Stimulated activated CD8-positive, alpha-beta memory T cell treated with anti-CD3 and anti-CD28 coated beads, Interleukin-4, amount 100 ng/mL, for 48 hours (primary cell): ENCODE measurements around the gene C4BPA.

ENCODE experiments used
- DNase-seq: peaks from one replicate; pipeline ENCODE4 v3.0.0-alpha.2; 2020

The C4BPA gene

GRCh38 chr1:207077470-207078377, 26.3 kb upstream of the C4BPA start:
- peak; percentile 70 for DNase-seq

- DNase-seq: no peak
These were observed 25.4 kb upstream of the C4BPA start for GRCh38 chr1:207078578-207079132.

GRCh38 chr1:207079706-207080241, 24.3 kb upstream of the C4BPA start:
- no peak for DNase-seq

GRCh38 chr1:207081088-207081487, 22.9 kb upstream of the C4BPA start:
- no peak for DNase-seq

- DNase-seq: no peak
These were observed 22.2 kb upstream of the C4BPA start for GRCh38 chr1:207081806-207082205.

- no peak for DNase-seq
These were observed 19.8 kb upstream of the C4BPA start for GRCh38 chr1:207084232-207084631.

- DNase-seq: peak; percentile 54
These were observed 19.3 kb upstream of the C4BPA start for GRCh38 chr1:207084701-207085180.

- DNase-seq: no peak
These were observed 18.1 kb upstream of the C4BPA start for GRCh38 chr1:207085887-207086286.

GRCh38 chr1:207088161-207088560, 15.9 kb upstream of the C4BPA start:
- DNase-seq: no peak

GRCh38 chr1:207088701-207089626, 15.1 kb upstream of the C4BPA start, which contains the start of gene C4BPB:
Gene C4BPB (plus strand): TSS chr1:207088860. CDS start chr1:207089532, 672 bp downstream.
- DNase-seq: no peak

GRCh38 chr1:207089627-207090355, 14.2 kb upstream of the C4BPA start:
- no peak for DNase-seq

- DNase-seq: no peak
These were observed 12.7 kb upstream of the C4BPA start for GRCh38 chr1:207091200-207091908.

GRCh38 chr1:207093944-207094343, 10.1 kb upstream of the C4BPA start:
- no peak for DNase-seq

GRCh38 chr1:207097871-207098324, 6.1 kb upstream of the C4BPA start:
- peak; percentile 41 for DNase-seq

GRCh38 chr1:207101720-207102119, 2.3 kb upstream of the C4BPA start:
- DNase-seq: no peak

GRCh38 chr1:207102146-207102545, 1.9 kb upstream of the C4BPA start:
- DNase-seq: no peak

GRCh38 chr1:207102659-207103058, 1.4 kb upstream of the C4BPA start:
- DNase-seq: no peak

- DNase-seq: no peak
These were observed 5.0 kb downstream of the C4BPA start for GRCh38 chr1:207109004-207109403.

- no peak for DNase-seq
These were observed 8.7 kb downstream of the C4BPA start for GRCh38 chr1:207112616-207113296.

- DNase-seq: no peak
These were observed 11.2 kb downstream of the C4BPA start for GRCh38 chr1:207115269-207115668.

- no peak for DNase-seq
These were observed 20.4 kb downstream of the C4BPA start for GRCh38 chr1:207124389-207124788.
